ENCODE data around the gene NFKBIE. TPM values are rescaled to one million over a fixed set of nuclear protein-coding genes. Genes with fewer than 3 reads are reported as not detected.

The NFKBIE gene
- total and polyA plus RNA-seq, 2 experiments from 2014 or later: 14.6 to 25.9 TPM

GRCh38 chr6:44228836-44229235 is 36.5 kb downstream of the NFKBIE start (continued):
- no peak for TF ChIP-seq CTCF (conservative IDR thresholded peaks at IDR 0.05; ENCODE audit: low read depth in 2 of 2)
- TF ChIP-seq NANOG (IDR thresholded peaks at IDR 0.05; ENCODE audit: borderline replicate concordance): no peak

GRCh38 chr6:44228433-44228832 is 36.9 kb downstream of the NFKBIE start:
- Mint-ChIP-seq H3K4me3 (no peak overlapping the region), H3K27ac (0 out of 2 replicates have a peak overlapping the region, but pooled peaks have one; percentile 37), H3K36me3 (ENCODE audit: low read depth) (peaks cover 65% of the 10 kb centered on the region), H3K27me3 (ENCODE audit: insufficient read depth, low read depth, poor library complexity) (peaks cover 29% of the 10 kb centered on the region), H3K4me1 (peaks cover 50% of the 10 kb centered on the region), H3K9me3 (no peaks in the 10 kb centered on the region; the same call in 2 of the 3 replicates)
- no peak for DNase-seq (ENCODE audit: low spot score)
- H3K9me2 ChIP-seq (ENCODE audit: insufficient read depth): no peaks in the 10 kb centered on the region
- H3F3A ChIP-seq (replicated peaks; ENCODE audit: low read depth): peaks cover 15% of the 10 kb centered on the region
- H3K79me2 ChIP-seq (replicated peaks; ENCODE audit: insufficient read depth): peaks cover 42% of the 10 kb centered on the region
- ATAC-seq: no peak
- H3K4me2 ChIP-seq: no peak overlapping the region
- H2AFZ ChIP-seq: no peak overlapping the region
- H3K4me3 ChIP-seq: no peak overlapping the region
- H3K27me3 ChIP-seq (ENCODE audit: insufficient read depth): no peaks in the 10 kb centered on the region
- peaks cover 28% of the 10 kb centered on the region for H3K4me1 ChIP-seq (ENCODE audit: insufficient read depth)
- H3K36me3 ChIP-seq (ENCODE audit: insufficient read depth): peaks cover 4% of the 10 kb centered on the region; the same call in 1 of the 2 replicates
- no peak overlapping the region for H3K27ac ChIP-seq (ENCODE audit: low read depth)
- H4K20me1 ChIP-seq (replicated peaks; ENCODE audit: insufficient read depth): peaks cover 38% of the 10 kb centered on the region
- no peak for TF ChIP-seq ETS1 (IDR thresholded peaks at IDR 0.05)
- TF ChIP-seq EZH2 (IDR thresholded peaks at IDR 0.05; ENCODE audit: low read depth, unreplicated experiment): no peak
- TF ChIP-seq STAT1 (IDR thresholded peaks at IDR 0.05; ENCODE audit: unreplicated experiment): no peak
- TF ChIP-seq ZNF462 (CRISPR knock-in tag; IDR thresholded peaks at IDR 0.05): no peak
- no peak for TF ChIP-seq NANOG (IDR thresholded peaks at IDR 0.05; ENCODE audit: borderline replicate concordance)
- no peak for TF ChIP-seq CTCF (conservative IDR thresholded peaks at IDR 0.05; ENCODE audit: low read depth in 2 of 2)
- TF ChIP-seq ZNF331 (CRISPR knock-in tag; IDR thresholded peaks at IDR 0.05; ENCODE audit: low read depth): no peak
- no peak for TF ChIP-seq POLR2AphosphoS5 (IDR thresholded peaks at IDR 0.05; ENCODE audit: low read depth)
- TF ChIP-seq CREB1 (CRISPR knock-in tag; IDR thresholded peaks at IDR 0.05; ENCODE audit: low read depth): no peak
- no peak for TF ChIP-seq EZH2phosphoT487 (IDR thresholded peaks at IDR 0.05; ENCODE audit: unreplicated experiment)

Data from GM23338 (cell line).